Left ventricle myocardium superior (tissue), 1 donor: ENCODE measurements around the gene GPS1. TPM values are rescaled to one million over a fixed set of nuclear protein-coding genes. Genes with fewer than 3 reads are reported as not detected.
"Not testable (repeated sequence)": the region's sequence is repeated elsewhere in the genome, so short reads cannot be mapped to it uniquely, and the experiment has no call there.

Experiments
- ATAC-seq: fragments of 200-7000 bp; cut with Tn5 transposase; one replicate; pipeline ENCODE4 v1.9.1; 2020; ENCODE audit warnings: mild to moderate bottlenecking, moderate library complexity
- DNase-seq: peaks from one replicate; pipeline ENCODE4 v3.0.0-alpha.2; 2020
- intact Hi-C: fragments of 100-400 bp; cut with micrococcal nuclease; formaldehyde crosslinking; loops from one replicate; pipeline ENCODE4 v1.11.0; 2022
- total RNA-seq: library from RNA; stranded (reverse); fragmentation: NEBNext Ultra II Directional; extraction: Animal tissue kit (Norgen Biotek cat#: 25700); gene quantifications from one replicate; pipeline ENCODE4 v1.2.1, GENCODE V29; 2021
- donor health status: DM: no; HTN: yes; CAD: no; lungs with severe emphysema.

The GPS1 gene
- total RNA-seq, 1 donor from 2014 or later, result 90.6 TPM

- ATAC-seq (peak; percentile 97), DNase-seq (peak; percentile 99)
- intact Hi-C loops, result no loop called here
Observed at GRCh38 chr17:82037092-82037888, 14.4 kb upstream of the GPS1 start, which contains the start of gene DCXR. Gene DCXR, minus strand, starts transcription at chr17:82037697. Its CDS starts 15 bp downstream, at chr17:82037682.

DNA sequence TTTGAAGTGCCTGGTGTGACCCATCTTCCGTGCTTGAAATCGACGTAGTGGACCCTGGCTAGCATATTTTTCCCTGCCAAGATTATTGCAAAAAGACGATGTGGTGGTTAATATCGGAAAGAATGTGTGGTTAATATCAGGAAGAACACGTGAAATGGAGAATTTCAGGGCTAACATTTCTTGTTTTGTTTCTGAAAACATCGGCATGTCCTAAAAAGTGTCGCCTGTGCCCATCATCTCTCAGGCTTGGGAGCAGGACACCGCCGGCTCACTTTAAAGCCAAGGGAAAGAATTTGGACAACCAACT lies 13.9 kb upstream of the GPS1 start:
- DNase-seq, result no peak
- intact Hi-C loops, result no loop called here
- no peak for ATAC-seq

DNA sequence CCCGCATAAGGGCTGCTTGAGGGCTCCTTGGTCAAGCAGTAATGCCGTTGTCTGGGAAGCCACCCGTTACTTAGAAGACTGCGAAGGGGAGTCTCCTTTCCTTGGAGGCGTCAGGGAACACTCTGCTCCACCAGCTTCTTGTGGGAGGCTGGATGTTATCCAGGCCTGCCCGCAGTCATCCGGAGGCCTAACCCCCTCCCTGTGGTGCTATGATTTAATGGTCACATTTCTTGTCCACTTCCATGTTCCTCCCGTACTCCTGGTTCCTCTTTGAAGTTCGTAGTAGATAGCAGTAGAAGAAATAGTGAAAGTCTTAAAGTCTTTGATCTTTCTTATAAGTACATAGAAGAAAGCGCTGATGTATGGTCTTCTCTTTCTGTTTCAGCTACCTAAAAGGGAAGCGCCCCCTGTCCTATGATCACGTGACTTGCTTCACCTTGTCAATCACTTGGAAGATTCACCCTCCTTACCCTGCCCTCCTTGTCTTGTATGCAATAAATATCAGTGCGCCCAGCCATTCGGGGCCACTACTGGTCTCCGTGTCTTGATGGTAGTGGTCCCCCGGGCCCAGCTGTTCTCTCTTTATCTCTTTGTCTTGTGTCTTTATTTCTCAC lies 12.8 kb upstream of the GPS1 start:
- ATAC-seq, DNase-seq, intact Hi-C loops: not testable (repeated sequence)

DNA sequence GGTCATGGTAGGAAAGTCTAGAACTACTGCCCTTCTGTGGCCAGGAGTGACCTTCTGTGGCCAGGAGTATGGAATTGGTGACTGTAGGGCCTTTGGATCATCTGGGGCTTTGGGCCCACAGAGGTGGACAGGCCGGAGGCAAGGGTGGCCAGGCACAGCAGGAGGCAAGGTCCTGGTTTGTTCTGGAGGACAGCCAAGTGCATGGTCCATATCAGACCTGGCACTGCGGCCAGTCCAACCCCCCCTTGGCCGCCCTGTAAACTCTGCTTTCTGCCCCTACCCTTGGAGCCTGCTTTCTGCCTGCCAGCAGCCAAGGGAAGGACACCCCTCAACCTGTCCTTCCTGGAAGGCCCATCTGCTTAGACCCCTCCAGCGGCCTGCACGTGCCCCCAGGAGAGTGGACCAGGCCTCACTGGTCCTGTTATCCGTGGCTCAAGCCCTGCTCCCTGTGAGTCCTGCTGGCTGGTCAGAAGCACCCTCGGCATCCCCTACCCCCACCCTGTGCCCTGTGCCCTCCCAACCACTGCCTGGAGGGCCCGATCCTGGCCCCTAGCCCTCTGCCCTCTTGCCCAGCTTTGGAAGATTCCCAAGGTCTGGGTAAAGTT lies 11.9 kb upstream of the GPS1 start:
- intact Hi-C loops, result no loop called here
- no peak for DNase-seq
- ATAC-seq, result no peak

GRCh38 chr17:82041144-82041814 lies 10.4 kb upstream of the GPS1 start:
- intact Hi-C loops, result no loop called here
- ATAC-seq (no peak), DNase-seq (no peak)

GRCh38 chr17:82042649-82043048 lies 9.0 kb upstream of the GPS1 start:
- no peak for DNase-seq
- intact Hi-C loops, result no loop called here
- no peak for ATAC-seq

DNA sequence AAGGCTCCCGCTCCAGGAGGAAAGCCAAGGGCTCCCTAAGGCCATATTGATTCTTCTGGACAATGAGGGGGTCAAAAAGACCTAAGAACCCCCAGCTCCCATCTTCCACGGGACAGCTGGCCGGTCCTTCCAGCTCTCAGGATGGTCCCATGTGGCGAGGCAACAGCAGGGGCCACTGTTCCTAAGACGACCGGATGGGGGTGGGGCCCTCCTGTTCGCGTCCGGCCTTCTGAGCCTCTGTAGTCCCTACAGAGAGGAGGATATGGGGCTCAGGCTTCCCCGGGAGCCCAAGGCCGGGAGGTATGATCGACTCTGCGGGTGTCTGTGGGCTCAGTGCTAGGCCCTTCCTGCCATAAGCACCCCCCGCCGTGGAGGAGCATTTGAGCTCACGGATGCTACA lies 8.2 kb upstream of the GPS1 start:
- intact Hi-C loops, result no loop called here
- ATAC-seq (no peak), DNase-seq (no peak)

GRCh38 chr17:82045936-82046484 lies 5.7 kb upstream of the GPS1 start:
- ATAC-seq, result no peak

DNA sequence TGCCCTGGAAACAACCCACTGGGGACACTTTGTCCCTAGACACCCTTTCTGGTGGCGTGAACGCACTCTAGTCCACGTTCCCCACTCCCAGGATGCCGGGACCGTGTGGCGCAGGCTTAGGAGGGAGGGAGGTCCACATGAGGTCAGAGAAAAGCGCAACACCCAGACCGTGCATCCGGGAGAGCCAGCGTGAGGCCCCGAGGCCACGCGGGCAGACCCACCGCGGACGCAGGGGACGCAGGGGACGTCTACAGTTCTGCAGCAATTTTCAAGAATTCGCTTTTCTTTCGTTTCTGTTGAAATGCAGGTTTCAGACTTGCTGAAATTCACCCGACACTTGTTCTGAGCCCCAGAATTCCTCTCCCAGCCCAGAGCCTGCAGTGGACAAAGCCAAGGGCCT lies 4.8 kb upstream of the GPS1 start:
- ATAC-seq, result no peak

More at GRCh38 chr17:82045936-82046484, 5.7 kb upstream of the GPS1 start:
- no peak for DNase-seq
- intact Hi-C loops, result no loop called here

GRCh38 chr17:82047379-82047778 lies 4.3 kb upstream of the GPS1 start:
- ATAC-seq (no peak), DNase-seq (no peak)
- intact Hi-C loops, result no loop called here

More for the DNA sequence above, 4.8 kb upstream of the GPS1 start:
- intact Hi-C loops, result no loop called here
- no peak for DNase-seq

GRCh38 chr17:82047914-82048570 lies 3.7 kb upstream of the GPS1 start:
- intact Hi-C loops, result no loop called here
- DNase-seq, result no peak
- ATAC-seq, result no peak

DNA sequence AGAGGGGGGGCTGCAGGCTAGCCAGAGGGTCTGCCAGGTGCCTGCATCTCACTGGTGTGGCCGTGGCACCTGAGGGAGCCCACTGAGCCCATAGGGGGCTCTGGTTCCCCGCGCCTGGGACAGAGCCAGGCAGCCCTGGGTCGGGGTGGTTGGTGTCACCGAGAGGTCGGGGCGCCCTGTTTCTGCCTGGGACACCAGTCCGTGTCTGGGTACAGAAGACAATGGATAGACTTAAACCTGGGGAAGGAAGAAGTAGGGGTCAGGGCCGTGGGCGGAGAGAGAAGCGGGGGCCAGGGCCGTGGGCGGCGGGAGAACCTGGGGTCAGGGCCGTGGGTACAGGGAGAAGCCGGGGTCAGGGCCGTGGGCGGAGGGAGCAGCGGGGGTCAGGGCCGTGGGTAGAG lies 3.1 kb upstream of the GPS1 start:
- ATAC-seq (no peak), DNase-seq (no peak)
- intact Hi-C loops, result no loop called here

GRCh38 chr17:82049106-82049505 lies 2.6 kb upstream of the GPS1 start:
- intact Hi-C loops, result no loop called here
- DNase-seq (no peak), ATAC-seq (no peak)

GRCh38 chr17:82049521-82049971 lies 2.2 kb upstream of the GPS1 start:
- DNase-seq, result peak; percentile 20
- intact Hi-C loops, result no loop called here
- no peak for ATAC-seq

DNA sequence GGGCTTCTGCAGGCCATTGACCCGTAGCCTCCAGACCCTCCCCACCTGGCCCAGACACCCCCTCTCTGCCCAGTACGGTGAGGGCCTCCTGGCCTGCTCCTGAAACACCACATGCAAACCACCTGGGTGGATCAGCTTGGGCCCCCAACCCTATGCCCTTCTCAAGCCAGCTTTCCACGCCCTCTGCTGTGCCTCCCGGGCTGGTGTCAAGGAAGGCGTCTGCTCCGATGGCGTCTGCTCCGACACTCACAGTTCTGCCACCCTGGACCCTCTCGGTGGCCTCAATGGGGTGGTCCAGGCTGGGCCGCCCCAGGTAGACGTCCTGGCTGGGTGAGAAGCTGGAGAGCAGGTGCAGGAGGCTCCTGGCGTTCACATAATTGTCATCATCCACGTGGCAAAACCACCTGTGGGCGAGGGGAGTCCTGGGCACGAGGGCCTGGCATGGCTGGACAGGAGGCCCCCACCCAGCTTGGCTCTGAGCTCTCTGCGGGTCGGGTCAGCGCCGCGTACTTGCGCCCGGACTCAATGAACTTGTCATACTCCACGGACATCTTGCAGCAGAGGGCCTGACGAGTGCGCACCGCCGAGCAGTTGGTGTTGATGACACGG lies 1.4 kb upstream of the GPS1 start:
- intact Hi-C loops, result no loop called here
- DNase-seq (peak; percentile 22), ATAC-seq (no peak)

DNA sequence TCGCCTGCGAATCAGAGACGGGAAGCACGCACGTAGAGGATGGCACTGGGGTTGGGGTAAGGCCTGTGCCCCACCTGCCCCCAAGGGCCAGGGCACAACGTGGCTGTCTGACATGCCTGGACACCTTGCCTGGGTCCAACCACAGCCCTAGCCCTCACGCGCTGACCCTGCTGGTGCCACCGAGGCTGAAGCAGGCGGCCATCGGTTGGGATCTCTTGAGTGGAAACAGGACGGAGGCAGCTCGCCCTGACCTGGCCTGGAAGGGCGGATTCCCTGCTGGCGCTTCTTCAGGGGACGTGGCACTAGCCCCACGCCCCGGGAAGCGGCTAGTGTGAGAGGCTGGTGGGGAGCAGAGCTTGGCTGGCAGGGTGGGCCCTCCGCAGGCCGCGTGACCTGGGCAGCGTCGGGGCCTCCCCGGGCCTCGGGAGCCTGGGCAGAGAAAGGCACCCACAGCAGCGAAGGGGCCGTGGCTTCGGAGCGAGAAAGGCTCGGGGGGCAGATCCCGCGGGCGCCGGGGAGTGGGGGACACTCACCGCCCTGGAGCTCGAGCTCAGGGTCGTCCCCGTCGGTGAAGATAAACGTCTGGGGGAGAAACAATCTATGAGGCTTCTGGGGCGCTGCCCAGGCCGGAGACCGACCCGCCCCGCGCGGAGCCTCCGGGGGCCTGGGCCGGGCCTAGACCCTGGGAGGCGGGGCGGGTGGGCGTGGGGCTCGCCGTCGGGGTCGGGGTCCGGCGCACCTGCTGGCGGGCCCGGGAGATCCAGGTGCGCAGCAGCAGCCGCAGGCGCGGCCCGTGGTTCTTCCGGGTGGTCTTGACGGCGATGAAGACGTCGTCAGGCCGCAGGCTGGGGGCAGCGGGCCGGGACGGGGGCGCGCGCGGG lies 697 bp upstream of the GPS1 start:
- intact Hi-C loops, result no loop called here
- peak; percentile 44 for DNase-seq
- ATAC-seq, result peak; percentile 12

GRCh38 chr17:82052638-82053059 lies 951 bp downstream of the GPS1 start:
- ATAC-seq (no peak), DNase-seq (no peak)
- intact Hi-C loops, result no loop called here

- ATAC-seq (no peak), DNase-seq (no peak)
- intact Hi-C loops, result no loop called here
Observed at GRCh38 chr17:82053130-82053529, 1.4 kb downstream of the GPS1 start.
